SIG-M5 (cell line): ENCODE measurements around the gene SLC6A17.

Experiments
- DNase-seq: peaks from one replicate; lab custom pipeline; 2025; lab: John Stamatoyannopoulos, UW

Gene SLC6A17

DNA sequence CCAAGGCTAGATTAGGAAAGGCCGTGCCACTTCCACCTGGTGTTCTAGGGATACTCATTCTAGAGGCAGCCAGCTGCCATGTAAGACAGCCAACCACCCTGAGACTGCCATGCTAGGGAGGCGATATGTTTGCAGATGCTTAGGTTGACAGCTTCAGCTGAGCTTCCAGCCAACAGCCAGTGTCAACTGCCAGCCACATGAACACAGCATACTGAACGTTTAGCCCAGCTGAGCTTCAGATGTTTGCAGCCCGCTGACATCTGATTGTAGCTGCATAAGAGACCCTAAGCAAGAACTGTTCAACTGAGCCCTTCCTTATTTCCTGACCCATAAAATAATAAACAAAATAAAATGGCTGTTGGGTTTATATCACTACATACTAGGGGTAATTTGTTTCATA, 54.9 kb downstream of the SLC6A17 start:
- DNase-seq = no peak

DNA sequence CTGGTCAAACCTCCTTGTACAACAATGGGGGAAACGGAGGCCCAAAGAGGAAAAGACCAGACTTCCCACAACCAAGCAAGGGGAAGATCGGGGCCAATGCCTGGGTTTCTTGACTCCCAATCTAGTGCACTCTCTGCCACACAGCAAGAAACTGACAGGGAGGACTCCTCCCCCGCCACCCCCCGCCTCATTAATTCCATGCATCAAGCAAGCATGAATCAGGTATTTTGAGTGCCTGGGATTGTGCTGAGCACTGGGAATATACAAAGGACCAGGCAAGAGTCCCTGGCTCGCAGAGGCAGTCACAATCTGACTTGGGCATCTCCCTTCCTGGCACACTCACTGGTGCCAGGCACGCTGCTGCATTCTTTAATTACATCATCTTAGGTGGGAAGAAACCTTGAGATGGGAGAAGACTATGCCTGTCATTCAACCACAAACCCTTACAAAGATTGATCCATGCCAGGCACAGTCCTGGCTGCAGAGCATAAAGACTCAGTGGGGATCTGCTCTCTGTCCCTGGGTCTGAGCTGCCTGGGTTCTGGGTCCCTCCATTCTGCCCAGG, 55.4 kb downstream of the SLC6A17 start:
- DNase-seq = no peak

DNA sequence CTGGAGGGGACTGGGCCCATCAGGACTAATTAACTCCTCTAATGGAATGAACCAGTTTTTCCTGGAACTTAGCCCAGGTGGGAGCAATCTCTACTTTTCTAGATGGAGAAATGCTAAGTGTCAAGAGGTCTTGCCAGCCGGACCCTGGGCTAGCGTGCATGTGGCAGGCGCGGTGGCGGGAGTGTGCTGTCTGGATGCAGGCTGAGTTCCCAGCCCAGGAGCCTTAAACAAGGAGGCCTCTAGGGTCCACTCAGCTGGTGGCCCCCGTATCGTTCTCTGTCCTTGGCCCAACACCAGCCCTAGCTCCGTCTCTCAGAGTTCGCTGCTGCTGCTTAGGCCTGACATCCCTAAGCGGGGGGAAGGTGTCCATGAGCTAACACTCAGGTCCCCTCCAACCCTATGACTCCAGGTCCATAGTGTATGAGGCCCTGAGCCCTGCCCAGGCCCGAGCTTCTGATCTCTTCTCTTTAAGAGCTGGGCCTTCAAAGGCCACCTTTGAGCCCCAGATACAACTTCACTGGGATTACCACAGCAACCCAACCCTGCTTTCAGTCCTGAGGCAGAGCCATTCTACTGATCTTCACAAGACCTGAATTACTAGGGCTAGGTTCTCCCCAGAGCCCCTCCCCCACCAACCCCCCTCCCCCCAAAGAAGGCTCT, 56.1 kb downstream of the SLC6A17 start:
- no peak for DNase-seq

DNA sequence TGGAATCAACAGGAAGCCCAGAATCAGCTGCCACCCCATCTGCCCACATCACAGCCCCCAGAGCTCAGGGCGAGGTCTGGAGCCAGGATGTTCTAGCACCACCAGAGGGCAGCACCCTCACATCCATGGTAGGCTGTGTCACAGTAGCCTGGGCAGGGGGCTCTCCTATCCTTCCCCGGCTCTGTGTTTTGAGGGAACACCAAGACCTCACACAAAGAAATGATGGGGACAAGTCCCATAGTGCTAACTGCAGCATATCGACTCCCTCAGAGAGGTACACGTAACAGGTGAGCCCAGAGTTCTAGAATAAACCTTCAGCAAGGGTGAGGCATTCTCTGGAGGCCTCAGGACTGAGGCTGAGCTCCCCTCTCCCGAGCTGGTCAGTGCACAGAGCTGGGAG, 57.5 kb downstream of the SLC6A17 start:
- DNase-seq = no peak

DNA sequence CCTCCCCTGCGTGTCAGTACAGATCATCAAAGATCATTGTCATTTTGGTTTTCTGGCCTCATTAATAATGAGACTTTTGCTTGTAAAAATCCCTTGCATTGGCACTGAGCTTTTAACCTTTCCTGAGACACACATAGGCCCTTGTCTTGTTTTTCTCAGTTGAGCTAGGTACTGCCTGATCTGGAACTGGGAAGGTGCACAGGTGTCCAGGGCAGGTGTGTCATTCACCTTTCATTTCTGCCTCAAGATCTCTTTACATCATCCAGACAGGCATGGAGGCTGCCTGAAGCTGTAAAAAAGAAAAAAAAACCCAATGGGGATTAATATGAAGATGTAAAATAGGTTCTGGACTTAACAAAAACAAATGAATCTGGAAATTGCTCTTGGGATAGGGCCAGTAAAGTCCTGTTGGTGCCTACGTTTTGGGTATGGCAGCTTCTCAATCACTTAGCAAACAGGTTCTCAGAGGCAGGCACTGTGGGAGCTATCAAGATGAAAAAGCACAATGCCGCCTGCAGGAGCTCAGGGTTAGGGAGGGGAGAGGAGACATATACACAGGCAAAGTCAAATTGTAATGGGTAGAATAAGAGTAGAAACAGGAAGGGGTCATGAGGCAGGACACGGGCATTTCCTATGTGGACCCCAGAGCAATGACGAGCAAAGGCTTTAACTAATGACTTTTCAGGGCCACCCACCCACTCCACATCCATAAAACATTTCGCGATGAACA, 58.8 kb downstream of the SLC6A17 start:
- no peak for DNase-seq

DNA sequence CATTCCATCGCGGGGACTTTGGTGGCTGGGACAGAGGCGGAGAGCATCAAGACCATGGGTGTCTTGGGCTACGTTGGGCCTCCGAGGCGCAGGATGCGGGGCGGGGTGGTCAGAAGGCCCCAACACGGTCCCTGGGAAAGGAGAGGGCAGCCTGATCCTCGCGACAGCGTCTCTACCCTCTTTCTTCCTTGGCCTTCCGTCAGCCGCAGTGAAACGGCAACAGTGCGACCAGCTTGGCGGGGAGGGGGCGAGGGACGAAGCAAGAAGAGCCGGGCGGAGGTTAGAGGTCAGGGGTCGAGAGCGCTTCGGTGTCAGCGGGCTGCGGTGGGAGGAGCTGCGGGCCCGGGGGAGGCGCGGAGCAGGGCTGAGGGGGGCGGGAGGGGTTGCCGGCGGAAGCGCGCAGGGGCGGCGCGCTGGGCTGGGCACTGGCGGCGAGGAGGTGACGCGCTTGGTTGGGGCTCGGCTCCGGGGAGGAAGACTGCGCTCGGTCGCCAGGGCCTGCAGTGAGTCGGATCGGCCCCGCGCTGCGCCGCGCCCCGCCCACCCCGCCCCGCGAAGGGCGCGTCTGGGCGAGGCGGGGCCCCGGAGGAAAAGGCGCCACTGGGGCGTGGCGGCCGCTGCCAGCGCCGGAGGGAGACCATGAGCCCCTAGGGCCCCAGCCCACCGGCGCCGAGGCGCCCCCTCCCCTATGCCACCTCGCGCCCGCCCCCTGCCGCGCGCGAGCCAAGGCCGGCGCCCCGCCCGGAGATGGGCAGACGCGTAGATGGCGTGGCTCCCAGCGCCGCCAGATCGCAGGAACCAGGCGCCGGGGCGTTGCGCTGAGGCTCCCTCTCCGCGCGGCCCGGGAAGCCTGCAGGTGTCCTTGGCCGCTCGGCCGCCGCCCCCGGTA, 59.7 kb downstream of the SLC6A17 start, which contains the start of gene KCNC4:
KCNC4 (plus strand) TSS at position 600 of the 889 bp plus-strand sequence. CDS start 1,186 bp downstream, outside the sequence.
- peak; percentile 22 for DNase-seq

DNA sequence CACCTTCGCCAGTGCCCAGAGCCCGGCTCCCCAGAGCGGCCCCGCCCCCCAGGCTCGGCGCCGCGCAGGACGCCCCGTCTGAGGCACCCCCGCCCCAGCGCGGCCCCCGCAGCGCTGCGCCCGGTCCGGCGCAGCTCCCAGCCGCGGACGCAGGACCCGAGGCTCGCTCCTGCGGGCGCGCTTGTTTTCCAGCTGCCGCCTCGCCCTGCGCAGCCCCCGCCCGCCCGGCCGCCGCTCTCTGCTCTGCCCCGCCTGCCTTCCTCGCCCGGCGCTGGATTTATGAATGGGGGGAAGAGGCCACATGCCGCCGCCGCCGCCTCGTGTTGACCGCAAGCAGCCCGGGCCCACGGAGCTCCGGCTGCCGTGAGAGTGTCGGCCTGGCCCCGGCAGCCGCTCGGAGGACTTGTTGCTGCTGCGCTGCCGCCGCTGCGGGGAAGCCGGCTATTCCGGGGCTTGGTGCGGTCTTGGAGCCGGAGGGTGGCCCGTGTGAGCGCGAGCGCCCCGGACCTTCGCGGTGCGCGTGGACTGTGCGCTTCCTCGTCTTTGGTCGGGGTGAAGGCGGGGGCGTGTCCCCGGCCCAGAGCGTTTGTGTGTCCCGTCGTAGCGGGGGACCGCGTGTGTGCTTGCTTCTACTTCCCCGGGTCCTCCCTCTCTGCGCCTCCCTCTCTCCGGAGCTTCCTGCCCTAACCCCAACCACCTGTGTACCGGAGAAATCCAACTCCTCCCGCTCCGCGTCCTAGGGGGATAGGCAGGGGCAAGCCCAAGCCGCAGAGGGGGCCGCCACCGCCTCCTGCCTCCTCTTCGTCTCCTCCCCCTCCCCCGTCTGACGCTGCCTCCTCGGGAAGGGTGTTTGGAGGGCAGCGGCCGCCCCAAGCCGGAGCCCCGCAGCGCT, 60.6 kb downstream of the SLC6A17 start:
- DNase-seq = no peak

DNA sequence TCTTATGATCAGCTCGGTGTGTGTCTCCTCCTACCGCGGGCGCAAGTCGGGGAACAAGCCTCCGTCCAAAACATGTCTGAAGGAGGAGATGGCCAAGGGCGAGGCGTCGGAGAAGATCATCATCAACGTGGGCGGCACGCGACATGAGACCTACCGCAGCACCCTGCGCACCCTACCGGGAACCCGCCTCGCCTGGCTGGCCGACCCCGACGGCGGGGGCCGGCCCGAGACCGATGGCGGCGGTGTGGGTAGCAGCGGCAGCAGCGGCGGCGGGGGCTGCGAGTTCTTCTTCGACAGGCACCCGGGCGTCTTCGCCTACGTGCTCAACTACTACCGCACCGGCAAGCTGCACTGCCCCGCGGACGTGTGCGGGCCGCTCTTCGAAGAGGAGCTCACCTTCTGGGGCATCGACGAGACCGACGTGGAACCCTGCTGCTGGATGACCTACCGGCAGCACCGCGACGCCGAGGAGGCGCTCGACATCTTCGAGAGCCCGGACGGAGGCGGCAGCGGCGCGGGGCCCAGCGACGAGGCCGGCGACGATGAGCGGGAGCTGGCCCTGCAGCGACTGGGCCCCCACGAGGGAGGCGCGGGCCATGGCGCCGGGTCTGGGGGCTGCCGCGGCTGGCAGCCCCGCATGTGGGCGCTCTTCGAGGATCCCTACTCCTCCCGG, 61.3 kb downstream of the SLC6A17 start:
- no peak for DNase-seq

DNA sequence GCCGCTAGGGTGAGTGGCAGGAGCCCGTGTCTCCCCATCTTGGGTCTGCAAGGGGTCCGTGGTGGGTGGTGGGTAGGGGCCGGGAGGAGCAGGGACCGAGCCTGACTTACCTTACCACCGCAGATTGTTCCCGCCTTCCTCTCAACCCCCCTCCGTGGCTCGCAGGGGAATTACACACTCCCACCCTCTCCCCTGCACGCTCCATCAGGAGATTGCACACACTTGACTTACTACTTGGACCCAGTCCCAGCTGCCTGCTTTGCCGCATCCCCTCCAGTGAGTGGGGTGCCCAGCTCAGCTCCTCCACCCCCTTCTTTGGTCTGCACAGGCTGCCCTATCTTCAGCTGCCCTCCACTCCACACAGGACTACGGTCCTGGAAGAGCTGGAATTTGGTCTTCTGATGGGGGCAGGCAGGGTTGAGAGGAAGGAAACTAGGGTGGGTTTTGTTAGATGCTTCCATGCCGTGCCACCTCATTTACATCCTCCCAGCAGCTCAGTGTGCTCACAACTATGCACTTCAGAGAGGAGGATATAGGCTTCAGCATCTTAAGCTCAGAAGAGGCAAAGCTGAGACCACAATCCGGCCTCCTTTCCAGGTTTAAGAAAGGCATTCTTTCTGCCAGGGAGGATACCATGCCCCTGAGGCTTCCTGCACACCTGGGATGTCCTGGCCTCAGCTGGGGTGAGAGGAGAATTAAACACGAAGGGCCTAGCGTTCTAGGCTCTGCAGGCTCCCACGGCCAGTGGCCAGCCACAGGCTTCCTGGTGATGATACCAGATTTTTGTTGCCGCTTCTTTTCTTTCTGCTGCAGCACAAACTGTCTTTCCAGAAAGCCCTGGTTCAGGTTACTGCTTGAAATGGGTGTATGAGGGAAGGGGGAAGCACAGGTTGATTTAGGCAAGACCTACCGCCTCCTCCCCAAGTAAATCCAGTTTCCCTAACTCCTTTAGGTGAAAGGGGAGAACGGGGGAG, 62.2 kb downstream of the SLC6A17 start:
- no peak for DNase-seq

DNA sequence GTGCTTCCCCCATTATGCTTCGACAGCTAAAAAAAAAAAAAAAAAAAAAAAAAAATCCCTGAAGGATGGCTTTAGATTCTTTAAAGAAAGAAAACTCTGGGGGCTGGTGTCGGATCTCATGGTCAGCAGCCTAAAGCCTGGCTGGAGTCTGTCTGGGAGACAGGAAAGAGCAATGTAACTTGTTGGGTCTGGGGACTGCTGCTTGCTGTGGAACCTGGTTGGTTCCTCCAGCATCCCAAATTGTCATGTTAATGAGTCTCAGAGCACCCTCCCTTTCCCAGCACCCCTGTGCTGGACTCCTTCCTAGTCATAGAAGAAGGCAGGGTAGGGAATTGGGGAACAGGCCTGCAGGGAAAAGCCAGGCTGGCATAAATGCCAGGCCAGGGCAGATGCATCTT, 62.8 kb downstream of the SLC6A17 start:
- DNase-seq = no peak

DNA sequence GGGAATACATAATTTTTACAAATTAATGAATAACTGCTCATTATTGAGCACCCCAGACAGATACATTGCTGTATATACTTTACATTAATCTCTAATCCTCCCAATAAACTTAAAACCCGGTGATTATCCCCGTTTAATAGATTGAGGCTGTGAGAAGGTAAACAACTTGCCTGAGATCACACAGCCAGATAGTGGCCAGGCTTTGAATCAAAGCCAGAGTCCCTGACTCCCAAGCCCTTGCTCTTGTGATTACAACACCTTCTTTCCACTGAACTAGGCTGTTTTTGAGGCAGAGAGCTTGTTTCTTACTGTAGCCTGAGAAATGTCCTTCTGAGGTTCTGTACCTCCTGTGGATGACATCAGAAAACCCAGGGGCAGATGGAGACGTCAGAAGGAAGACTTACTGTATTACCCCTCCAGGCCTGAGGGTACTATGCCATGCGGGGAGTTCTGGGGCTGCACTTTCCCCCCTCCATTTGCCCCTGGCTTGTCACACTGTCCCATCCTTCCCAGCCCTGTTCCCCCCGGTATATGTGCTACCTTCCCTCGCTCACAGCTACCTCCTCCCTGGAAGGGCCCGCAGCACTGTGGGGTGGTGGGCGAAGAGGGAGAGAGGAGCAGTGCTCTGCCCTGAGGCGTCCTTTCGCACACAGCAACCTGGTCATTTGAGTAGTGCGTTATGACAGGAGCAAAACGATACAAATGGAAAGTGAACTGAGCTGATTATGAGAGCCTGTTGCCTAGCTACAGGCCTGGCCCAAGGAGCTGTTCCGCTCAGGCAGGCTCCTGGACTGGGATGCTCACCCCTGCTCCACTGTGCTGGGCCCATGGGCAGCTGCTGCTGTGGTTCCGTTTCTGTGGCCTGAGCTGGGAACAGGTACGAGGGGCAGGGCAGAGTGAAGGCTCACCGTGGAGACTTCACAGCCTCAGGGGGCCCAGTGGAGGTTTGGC, 64.4 kb downstream of the SLC6A17 start:
- DNase-seq = no peak

DNA sequence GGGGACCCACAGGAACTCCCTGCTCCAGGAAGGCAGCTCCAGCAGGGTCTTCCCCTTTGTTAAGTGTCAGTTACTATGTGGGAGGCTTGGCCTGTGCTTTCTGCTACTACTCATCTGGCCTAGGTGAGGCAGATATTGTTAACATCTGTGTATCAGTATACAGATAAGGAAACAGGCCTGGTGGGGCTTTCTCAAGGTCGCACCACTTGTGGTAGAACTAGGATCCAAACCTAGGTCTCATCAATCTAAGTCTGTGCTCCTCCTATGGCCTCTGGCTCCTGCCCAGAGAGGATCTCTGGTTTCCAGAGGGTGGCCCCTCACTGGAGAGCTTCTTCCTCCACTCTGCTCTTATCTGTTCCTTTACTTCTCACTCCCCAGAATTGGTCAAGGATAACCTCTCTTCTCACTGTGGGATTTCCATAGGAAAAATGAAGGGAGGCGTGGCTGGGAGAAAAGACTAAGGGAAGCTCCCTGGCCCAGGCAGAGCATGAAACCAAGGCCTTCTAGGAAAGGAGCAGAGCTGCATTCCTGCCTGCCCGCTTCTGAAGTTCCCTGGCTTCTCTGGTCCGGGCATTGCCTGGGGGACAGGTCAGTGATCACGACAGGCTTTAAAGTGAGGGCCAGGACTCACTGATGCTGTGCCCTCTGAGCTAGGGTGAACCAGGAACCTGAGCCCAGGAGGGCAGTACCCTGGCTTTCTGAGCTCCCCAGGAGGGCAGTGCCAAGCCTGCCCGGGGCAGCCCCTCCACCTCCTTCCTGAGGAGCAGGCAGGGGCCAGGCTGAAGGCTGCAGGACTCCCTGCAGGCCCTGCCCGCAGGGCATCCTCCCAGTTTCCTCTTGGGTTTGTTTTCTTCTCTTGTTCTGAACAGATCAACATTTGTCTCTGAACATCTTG, 65.6 kb downstream of the SLC6A17 start:
- DNase-seq = no peak

DNA sequence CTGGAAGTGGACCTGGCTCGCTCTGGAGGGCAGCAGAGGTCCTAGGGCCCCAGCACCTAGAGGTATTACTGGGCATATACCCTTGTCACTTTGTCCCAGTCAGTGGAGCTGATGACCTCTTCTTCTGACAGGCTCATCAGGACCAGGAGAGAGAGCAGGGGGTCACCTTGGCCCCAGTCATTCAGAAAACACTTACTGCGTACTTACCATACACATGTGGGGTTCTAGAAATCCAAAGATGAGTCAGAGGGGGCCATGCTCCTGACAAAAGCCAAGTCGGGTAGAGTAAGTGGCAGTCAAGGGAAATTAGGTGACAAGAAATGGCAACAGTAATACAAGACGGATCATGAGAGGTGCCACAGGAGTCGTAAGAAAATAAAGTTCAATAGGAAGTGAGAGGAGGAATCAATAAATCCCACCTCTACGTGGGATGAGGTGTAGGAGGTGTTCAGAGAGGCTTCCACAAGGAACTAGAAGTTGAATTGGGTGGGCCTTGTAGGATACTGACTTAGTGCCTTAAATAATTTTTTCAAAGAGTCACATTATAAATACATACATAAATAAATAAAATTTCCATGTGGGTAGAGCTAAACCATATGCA, 66.7 kb downstream of the SLC6A17 start:
- no peak for DNase-seq

DNA sequence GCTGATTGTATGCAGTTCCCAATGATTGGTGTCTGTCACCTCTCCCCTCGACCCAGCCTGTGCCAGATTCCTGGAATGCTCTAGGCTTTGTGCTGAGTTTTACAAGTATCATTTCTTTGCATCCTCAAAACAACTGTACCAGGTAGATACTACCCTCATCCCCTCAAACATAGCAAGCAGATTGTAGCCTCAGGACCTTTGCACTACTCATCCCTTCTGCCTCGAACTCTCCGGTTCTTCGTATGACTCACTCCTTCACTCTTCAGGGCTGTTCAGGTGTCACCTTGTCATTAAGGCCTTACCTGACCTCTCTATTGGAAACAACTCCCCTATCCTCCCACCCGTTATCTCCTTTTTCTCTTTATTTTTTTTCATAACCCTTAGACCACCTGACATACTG, 67.8 kb downstream of the SLC6A17 start:
- DNase-seq = no peak

DNA sequence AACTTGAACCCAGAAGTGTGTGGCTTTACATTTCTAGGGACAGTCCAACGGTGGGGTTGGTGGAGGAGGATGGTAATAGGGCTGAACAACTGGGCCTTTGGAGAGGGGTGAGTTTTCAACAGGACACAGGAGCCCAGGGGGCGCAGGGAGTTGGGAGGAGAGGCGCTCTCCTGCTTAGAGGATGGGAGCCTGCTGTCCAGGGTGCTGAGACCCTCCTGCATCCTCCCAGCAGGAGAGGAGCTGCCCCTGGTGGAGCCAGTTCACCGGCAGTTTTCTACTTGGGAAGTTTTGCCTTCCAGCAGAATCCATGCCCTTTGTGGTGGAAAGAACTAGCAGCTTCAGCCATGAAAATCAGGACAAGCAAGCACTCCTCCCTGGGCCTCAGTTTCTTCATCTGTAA, 68.4 kb downstream of the SLC6A17 start:
- no peak for DNase-seq

DNA sequence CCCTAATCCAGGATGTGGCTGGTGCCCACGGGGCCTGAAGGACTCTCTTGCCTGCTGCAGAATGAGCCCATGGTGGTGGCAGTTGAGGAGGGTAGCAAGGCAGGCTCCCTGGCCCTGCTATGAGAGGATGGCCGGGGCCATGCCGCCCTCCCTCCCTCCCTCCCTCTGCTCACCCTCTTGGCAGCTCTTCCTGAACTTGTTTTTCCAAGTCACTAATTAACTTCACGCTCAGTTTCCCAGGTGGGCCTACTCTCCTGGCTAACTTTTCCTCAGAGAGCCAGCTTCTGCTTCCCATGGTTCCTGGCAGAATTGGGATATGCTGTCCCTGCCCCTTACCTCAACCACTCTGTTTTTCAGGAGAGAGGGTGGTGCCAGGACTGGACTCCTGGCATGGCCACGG, 70.0 kb downstream of the SLC6A17 start:
- DNase-seq = no peak

DNA sequence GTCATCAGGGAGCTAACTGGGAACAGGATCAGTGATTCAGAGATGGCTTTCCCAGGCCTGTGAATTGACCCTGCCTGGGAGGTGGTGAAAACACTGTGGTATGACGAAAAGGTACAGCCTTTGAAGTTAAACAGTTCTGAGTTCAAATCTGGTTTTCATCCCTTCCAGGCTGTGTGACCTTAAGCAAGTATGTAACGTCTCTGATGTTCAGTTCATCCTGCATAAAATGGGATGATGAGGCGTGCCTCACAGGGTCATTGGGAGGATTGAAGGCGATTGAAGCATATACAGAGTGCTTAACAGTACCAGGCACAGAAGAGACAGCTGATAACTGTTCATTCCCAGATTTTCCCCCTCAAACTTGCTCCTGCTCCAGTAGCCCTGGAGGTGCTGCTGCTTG, 70.8 kb downstream of the SLC6A17 start:
- no peak for DNase-seq
